ENCODE data around the gene HECTD4.
"Not testable (repeated sequence)": the region's sequence is repeated elsewhere in the genome, so short reads cannot be mapped to it uniquely, and the experiment has no call there.

The HECTD4 gene

DNA sequence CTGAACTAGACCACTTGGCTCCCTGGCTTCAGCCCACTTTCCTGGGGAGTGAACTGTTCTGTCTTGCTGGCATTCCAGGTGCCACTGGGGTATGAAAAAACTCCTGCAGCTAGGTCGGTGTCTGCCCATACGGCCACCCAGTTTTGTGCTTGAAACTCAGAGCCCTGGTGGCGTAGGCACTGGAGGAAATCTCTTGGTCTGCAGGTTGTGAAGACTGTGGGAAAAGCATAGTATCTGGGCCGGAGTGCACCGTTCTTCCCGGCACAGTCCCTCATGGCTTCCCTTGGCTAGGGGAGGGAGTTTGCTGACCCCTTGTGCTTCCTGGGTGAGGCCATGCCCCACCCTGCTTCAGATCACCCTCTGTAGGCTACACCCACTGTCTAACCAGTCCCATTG is 223.1 kb downstream of the HECTD4 start:
- DNase-seq (ENCODE audit: low read depth), result no peak

DNA sequence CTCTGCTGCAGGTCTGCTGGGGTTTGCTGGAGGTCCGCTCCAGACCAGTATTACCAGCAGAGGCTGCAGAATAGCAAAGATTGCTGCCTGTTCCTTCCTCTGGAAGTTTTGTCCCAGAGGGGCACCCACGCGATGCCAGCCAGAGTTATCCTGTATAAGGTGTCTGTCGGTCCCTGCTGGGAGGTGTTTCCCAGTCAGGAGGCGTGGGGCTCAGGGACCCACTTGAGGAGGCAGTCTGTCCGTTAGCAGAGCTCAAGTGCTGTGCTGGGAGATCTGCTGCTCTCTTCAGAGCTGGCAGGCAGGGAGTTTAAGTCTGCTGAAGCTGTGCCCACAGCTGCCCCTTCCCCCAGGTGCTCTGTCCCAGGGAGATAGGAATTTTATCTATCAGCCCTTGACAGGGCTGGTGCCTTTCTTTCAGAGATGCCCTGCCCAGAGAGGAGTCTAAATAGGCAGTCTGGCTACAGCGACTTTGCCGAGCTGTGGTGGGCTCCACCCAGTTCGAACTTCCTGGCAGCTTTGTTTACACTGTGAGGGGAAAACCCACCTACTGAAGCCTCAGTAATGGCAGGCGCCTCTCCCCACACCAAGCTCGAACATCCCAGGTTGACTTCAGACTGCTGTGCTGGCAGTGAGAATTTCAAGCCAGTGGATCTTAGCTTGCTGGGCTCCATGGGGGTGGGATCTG is 223.6 kb downstream of the HECTD4 start:
- DNase-seq (ENCODE audit: low read depth), result not testable (repeated sequence)

GRCh38 chr12:112153893-112154219 is 228.4 kb downstream of the HECTD4 start:
- DNase-seq (ENCODE audit: low read depth), result no peak

- DNase-seq (ENCODE audit: low read depth), result no peak
Observed at GRCh38 chr12:112153181-112153892, 228.9 kb downstream of the HECTD4 start.

- DNase-seq (ENCODE audit: low read depth), result no peak
Observed at GRCh38 chr12:112151766-112152541, 230.3 kb downstream of the HECTD4 start.

GRCh38 chr12:112149596-112149995 is 232.6 kb downstream of the HECTD4 start:
- no peak for DNase-seq (ENCODE audit: low read depth)

- DNase-seq (ENCODE audit: low read depth), result no peak
Observed at GRCh38 chr12:112148031-112148513, 234.2 kb downstream of the HECTD4 start.

- no peak for DNase-seq (ENCODE audit: low read depth)
Observed at GRCh38 chr12:112146123-112146522, 236.1 kb downstream of the HECTD4 start.

DNA sequence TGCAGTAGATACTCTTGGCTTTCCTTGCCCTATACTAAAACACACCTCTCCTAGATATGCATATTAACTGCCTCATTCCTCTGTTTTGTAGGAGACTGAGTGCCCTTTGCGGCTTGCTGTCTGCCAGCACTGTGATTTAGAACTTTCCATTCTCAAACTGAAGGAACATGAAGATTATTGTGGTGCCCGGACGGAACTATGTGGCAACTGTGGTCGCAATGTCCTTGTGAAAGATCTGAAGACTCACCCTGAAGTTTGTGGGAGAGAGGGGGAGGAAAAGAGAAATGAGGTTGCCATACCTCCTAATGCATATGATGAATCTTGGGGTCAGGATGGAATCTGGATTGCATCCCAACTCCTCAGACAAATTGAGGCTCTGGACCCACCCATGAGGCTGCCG is 241.5 kb downstream of the HECTD4 start:
- no peak for DNase-seq (ENCODE audit: low read depth)

GRCh38 chr12:112134731-112135130 is 247.5 kb downstream of the HECTD4 start:
- DNase-seq (ENCODE audit: low read depth), result no peak

GRCh38 chr12:112133418-112133817 is 248.8 kb downstream of the HECTD4 start:
- DNase-seq (ENCODE audit: low read depth), result no peak

DNA sequence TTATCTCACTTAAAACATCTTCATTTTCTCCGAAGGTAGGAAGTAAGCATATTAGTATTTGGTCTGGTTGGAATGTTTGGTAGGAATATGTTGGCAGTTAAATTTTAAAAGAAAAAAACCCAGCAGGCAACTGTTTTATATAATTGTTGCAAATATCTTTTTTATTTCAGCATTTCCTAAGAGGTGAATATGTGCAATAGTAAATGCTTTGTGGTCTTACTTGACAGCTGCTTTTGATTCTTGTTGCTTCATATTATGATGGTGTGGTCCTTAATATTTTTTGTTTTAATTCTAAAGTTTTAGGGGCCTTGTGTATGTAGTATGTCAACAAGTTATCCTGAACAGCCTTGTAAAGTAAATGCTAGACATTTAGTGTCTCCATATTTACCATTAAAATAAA is 250.5 kb downstream of the HECTD4 start:
- DNase-seq (ENCODE audit: low read depth), result no peak

DNA sequence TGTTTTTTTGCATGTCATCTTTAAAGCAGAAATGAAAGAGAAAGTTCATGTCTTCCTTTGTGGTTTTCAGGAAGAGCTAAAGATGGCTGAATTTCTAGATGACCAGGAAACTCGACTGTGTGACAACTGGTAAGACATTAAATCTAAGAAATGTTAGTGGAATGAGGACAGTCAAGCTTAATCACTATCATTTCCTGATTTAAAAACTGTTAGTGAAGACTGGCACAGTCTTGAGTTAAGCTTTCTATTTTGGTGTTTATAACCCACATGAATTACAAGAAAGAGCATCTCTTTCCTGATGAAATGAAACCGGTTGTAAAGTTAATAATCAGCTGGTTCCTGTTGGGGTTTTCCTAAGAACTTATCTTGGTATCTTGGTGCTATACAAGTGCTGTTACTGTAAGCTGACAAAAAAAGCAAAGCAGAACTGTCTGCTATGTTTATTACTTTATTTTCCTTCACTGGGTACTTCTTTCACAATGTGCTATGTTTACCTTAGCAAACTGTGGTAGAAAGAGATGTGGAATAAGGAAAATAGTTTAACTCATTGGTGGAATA is 251.7 kb downstream of the HECTD4 start:
- no peak for DNase-seq (ENCODE audit: low read depth)

- DNase-seq (ENCODE audit: low read depth), result no peak
Observed at GRCh38 chr12:112126911-112127310, 255.3 kb downstream of the HECTD4 start.

- DNase-seq (ENCODE audit: low read depth), result no peak
Observed at GRCh38 chr12:112126000-112126438, 256.2 kb downstream of the HECTD4 start.

DNA sequence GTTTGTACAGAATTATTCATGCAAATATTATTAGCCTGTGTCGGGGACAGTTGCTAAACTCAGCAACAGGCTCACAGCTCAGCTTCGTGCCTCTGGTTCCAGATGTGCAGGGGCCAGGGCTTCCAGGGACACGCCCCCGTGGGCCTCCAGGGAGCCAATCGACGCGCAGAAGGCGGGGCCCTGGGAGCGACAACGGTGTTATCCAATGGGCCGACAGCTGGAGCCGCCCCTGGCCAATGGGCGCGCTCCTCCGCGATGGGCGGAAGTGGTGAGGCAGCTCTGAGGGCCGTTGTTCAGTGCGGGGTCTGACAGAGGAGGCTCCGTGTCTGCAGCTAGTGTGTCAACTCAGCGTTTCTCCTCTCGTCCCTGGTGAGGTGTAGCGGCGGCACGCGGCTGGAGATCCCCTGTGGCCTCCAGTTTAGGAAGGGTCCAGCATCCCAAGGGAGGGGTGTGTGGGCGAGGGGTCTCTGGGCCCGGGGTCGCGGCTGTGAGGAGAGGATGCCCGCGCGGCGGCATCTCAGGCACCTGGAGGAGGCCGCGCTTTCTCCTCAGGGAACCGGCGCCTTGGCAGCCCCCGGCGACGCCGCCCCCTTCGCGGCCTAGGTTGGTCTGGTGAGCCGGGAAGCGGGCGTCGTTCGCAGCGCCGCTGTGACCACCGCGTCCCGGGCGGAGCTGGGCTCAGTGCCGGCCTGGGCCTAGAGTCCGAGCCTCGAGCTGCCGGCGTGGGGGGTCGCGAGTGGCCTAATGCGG is 256.8 kb downstream of the HECTD4 start, which contains the start of gene TRAFD1:
TSS of gene TRAFD1 (plus strand) at position 311 of the 750 bp plus-strand sequence. CDS start 4,963 bp downstream, outside the sequence.
- peak; percentile 98 for DNase-seq (ENCODE audit: low read depth)

DNA sequence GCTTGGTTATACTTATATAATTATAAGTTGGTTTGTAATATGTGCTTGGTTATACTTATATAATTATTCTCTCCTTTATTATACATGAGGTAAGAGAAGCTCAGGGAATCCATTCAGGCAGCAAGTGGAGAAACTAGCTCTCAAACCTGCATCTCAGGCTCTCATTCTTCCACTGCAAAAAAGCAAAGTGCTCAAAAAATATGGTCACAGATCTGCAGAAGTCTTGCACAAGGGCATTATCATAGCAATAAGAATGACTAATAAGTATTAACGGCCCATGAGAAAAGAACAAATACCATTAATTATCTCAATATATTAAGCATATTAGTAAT is 257.3 kb downstream of the HECTD4 start:
- no peak for DNase-seq (ENCODE audit: low read depth)

GRCh38 chr12:112122823-112123690 is 259.2 kb downstream of the HECTD4 start:
- no peak for DNase-seq (ENCODE audit: low read depth)

DNA sequence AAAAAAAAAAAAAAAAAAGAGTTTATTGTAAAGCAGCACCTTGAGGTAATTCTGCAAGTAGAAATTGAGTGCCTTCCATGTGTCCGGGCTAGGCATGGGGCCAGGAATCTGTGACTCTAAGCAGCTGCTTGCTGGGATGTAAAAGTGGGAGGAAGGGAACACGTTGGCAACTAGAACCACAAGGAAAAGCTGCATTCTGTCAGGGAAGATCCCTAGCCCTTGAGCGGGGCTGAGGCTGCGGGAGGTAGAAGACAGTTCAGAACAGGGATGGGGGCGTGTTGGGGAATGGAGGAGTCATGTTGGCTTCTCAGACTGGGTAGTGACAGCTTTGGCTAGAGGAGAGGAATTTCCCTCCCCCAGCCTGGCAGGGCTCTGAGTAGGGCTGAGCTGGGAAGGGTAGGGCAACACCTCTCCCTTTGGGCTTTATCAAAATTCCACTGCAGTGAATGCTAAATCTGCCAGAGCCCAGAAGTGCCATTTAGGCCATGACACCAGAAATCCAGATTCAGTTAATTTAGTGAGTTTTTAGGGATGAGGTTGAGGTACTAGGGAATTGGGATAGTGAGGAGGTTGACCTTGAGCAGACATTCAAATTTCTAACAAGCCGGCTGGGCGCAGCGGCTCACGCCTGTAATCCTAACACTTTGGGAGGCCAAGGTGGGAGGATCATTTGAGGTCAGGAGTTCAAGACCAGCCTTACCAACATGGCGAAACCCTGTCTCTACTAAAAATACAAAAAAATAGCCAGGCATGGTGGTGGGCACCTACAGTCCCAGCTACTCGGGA is 260.3 kb downstream of the HECTD4 start:
- no peak for DNase-seq (ENCODE audit: low read depth)

DNA sequence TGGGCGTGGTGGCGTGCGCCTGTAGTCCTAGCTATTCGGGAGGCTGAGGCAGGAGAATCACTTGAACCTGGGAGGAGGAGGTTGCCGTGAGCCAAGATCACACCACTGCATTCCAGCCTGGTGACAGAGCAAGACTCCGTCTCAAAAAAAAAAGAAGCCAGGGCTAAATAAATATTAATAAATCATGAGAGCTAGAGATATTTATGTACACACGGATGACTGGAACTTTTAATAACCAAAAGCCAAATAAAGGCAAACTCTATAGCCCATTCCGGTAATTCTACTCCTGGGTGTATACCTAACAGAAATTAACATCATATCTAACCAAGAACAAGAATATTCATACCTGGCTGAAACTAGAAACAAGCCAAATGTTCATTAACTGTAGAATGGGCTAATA is 264.5 kb downstream of the HECTD4 start:
- DNase-seq (ENCODE audit: low read depth), result no peak

All from stimulated activated CD8-positive, alpha-beta memory T cell treated with anti-CD3 and anti-CD28 coated beads, Interleukin-12 subunit alpha, Interleukin-12 subunit beta, amount 100 ng/mL, for 4 hours (primary cell).